ENCODE results near the gene CDHR2. TPM values are rescaled to one million over a fixed set of nuclear protein-coding genes. Genes with fewer than 3 reads are reported as not detected.

CDHR2 gene
- total RNA-seq, 1 donor from 2014 or later: 1.6 TPM

GRCh38 chr5:176524987-176525386 is 24.2 kb upstream of the CDHR2 start:
- H3K27me3 Mint-ChIP-seq: no peaks in the 10 kb centered on the region
- peaks cover 5% of the 10 kb centered on the region for H3K36me3 Mint-ChIP-seq (ENCODE audit: insufficient read depth)
- no peaks in the 10 kb centered on the region for H3K4me1 Mint-ChIP-seq (ENCODE audit: low read depth)
- DNase-seq (ENCODE audit: low spot score, unreplicated experiment): no peak
- no peak for TF ChIP-seq CTCF (IDR thresholded peaks at IDR 0.05; ENCODE audit: unreplicated experiment)
- peak overlapping the region; percentile 71 for H3K27ac Mint-ChIP-seq
- no peak overlapping the region for H3K4me3 Mint-ChIP-seq (ENCODE audit: low read depth)
- H3K9me3 Mint-ChIP-seq (ENCODE audit: low read depth): no peaks in the 10 kb centered on the region

- Mint-ChIP-seq H3K9me3 (ENCODE audit: low read depth) (no peaks in the 10 kb centered on the region), H3K4me1 (ENCODE audit: low read depth) (no peaks in the 10 kb centered on the region), H3K36me3 (ENCODE audit: insufficient read depth) (peaks cover 5% of the 10 kb centered on the region), H3K27ac (no peak overlapping the region), H3K4me3 (ENCODE audit: low read depth) (no peak overlapping the region), H3K27me3 (no peaks in the 10 kb centered on the region)
- DNase-seq (ENCODE audit: low spot score, unreplicated experiment): no peak
- TF ChIP-seq CTCF (IDR thresholded peaks at IDR 0.05; ENCODE audit: unreplicated experiment): no peak
Observed at GRCh38 chr5:176525677-176526076, 23.5 kb upstream of the CDHR2 start.

GRCh38 chr5:176526462-176526861 is 22.7 kb upstream of the CDHR2 start:
- Mint-ChIP-seq H3K9me3 (ENCODE audit: low read depth) (no peaks in the 10 kb centered on the region), H3K4me3 (ENCODE audit: low read depth) (no peak overlapping the region), H3K4me1 (ENCODE audit: low read depth) (no peaks in the 10 kb centered on the region), H3K27ac (no peak overlapping the region), H3K36me3 (ENCODE audit: insufficient read depth) (peaks cover 5% of the 10 kb centered on the region), H3K27me3 (no peaks in the 10 kb centered on the region)
- no peak for DNase-seq (ENCODE audit: low spot score, unreplicated experiment)
- TF ChIP-seq CTCF (IDR thresholded peaks at IDR 0.05; ENCODE audit: unreplicated experiment): no peak

GRCh38 chr5:176527246-176528222 is 21.6 kb upstream of the CDHR2 start:
- H3K4me1 Mint-ChIP-seq (ENCODE audit: low read depth): no peaks in the 10 kb centered on the region
- H3K36me3 Mint-ChIP-seq (ENCODE audit: insufficient read depth): peaks cover 5% of the 10 kb centered on the region
- no peak for TF ChIP-seq CTCF (IDR thresholded peaks at IDR 0.05; ENCODE audit: unreplicated experiment)

GRCh38 chr5:176528301-176528700 is 20.8 kb upstream of the CDHR2 start:
- H3K27ac Mint-ChIP-seq: no peak overlapping the region
- H3K36me3 Mint-ChIP-seq (ENCODE audit: insufficient read depth): peaks cover 5% of the 10 kb centered on the region
- no peaks in the 10 kb centered on the region for H3K27me3 Mint-ChIP-seq
- no peak overlapping the region for H3K4me3 Mint-ChIP-seq (ENCODE audit: low read depth)
- peaks cover 1% of the 10 kb centered on the region for H3K4me1 Mint-ChIP-seq (ENCODE audit: low read depth)
- no peaks in the 10 kb centered on the region for H3K9me3 Mint-ChIP-seq (ENCODE audit: low read depth)
- TF ChIP-seq CTCF (IDR thresholded peaks at IDR 0.05; ENCODE audit: unreplicated experiment): no peak
- DNase-seq (ENCODE audit: low spot score, unreplicated experiment): no peak

More at GRCh38 chr5:176527246-176528222, 21.6 kb upstream of the CDHR2 start:
- DNase-seq (ENCODE audit: low spot score, unreplicated experiment): no peak
- Mint-ChIP-seq H3K27ac (no peak overlapping the region), H3K9me3 (ENCODE audit: low read depth) (no peaks in the 10 kb centered on the region), H3K4me3 (ENCODE audit: low read depth) (no peak overlapping the region), H3K27me3 (no peaks in the 10 kb centered on the region)
